Caco-2 (cell line): Measurements from ENCODE around the gene ATG4D. TPM values are rescaled to one million over a fixed set of nuclear protein-coding genes. Genes with fewer than 3 reads are reported as not detected.

Experiments used
- BruUV-seq: library from RNA; stranded (reverse); fragments of 400-500 nt; replicated peaks from 2 replicates; lab custom pipeline; 2021; lab: Mats Ljungman, UMichigan
- CTCF ChIA-PET: fragments of 300-600 bp; sonication (Branson Sonifier 250); formaldehyde crosslinking; loops from one replicate; lab custom pipeline; 2022; ENCODE audit warnings: antibody characterized with exemption; lab: Charles Lee
- POLR2A ChIA-PET: fragments of 300-600 bp; sonication (Branson Sonifier 250); formaldehyde crosslinking; loops from one replicate; lab custom pipeline; 2022; ENCODE audit warnings: antibody characterized with exemption; lab: Charles Lee
- DNase-seq, 2 experiments: peaks; one replicate each; pipeline versions ENCODE4 v3.0.0 to v3.0.0-alpha.2; 2020 to 2022
- H3K27me3 ChIP-seq: replicated peaks from 2 replicates; pipeline ENCODE4 v1.6.0; 2011; ENCODE audit warnings: low read length; ENCODE audit not compliant: control insufficient read depth, insufficient read depth
- H3K36me3 ChIP-seq: 2 replicates; pipeline ENCODE4 v1.5.1; 2011; ENCODE audit warnings: low read length; ENCODE audit not compliant: control insufficient read depth, insufficient read depth
- H3K4me1 ChIP-seq: fragments of 250-450 bp; sonication (Bioruptor Pico); 2 replicates; pipeline ENCODE4 v1.5.1; 2020; ENCODE audit warnings: mild to moderate bottlenecking
- H3K4me3 ChIP-seq: 2 replicates; pipeline ENCODE4 v1.5.1; 2011; ENCODE audit warnings: low read depth, mild to moderate bottlenecking, control low read depth, low read length
- H3K9me3 ChIP-seq: fragments of 250-450 bp; sonication (Bioruptor Pico); 2 replicates; pipeline ENCODE4 v1.5.1; 2020; ENCODE audit warnings: mild to moderate bottlenecking, moderate library complexity
- H3K27ac Mint-ChIP-seq: one replicate; pipeline ENCODE4 v1.8.0; 2022; ENCODE audit warnings: mixed read lengths; ENCODE audit not compliant: unreplicated experiment
- H3K27me3 Mint-ChIP-seq: one replicate; pipeline ENCODE4 v1.8.0; 2022; ENCODE audit warnings: mixed read lengths; ENCODE audit not compliant: insufficient read depth, unreplicated experiment
- H3K36me3 Mint-ChIP-seq: one replicate; pipeline ENCODE4 v1.8.0; 2022; ENCODE audit warnings: mild to moderate bottlenecking, mixed read lengths; ENCODE audit not compliant: insufficient read depth, unreplicated experiment
- H3K4me1 Mint-ChIP-seq: one replicate; pipeline ENCODE4 v1.8.0; 2022; ENCODE audit warnings: low read depth, mixed read lengths; ENCODE audit not compliant: unreplicated experiment
- H3K4me3 Mint-ChIP-seq: one replicate; pipeline ENCODE4 v1.8.0; 2022; ENCODE audit warnings: mild to moderate bottlenecking, moderate library complexity, mixed read lengths; ENCODE audit not compliant: unreplicated experiment
- H3K9me3 Mint-ChIP-seq: one replicate; pipeline ENCODE4 v1.8.0; 2022; ENCODE audit warnings: mixed read lengths; ENCODE audit not compliant: unreplicated experiment
- intact Hi-C: fragments of 100-400 bp; cut with micrococcal nuclease; formaldehyde crosslinking; loops from one replicate; pipeline ENCODE4 v1.10.0; 2022; ENCODE audit not compliant: unreplicated experiment
- total RNA-seq: library from RNA; stranded (reverse); gene quantifications from 2 replicates; pipeline ENCODE4 v1.2.3, GENCODE V29; 2022
- TF ChIP-seq, protein P1 (sequence below), 2 experiments: fragments of 200-600 bp in 1 of 2; IDR thresholded peaks; 1 replicate in 1 of 2; 2 replicates in 1 of 2; pipeline versions ENCODE4 v1.5.1 to v1.8.0; 2011 to 2022; ENCODE audit warnings: antibody characterized with exemption in 1 of 2, control low read depth in 1 of 2, inconsistent platforms in 1 of 2, low read depth in 1 of 2, low read length in 1 of 2, mild to moderate bottlenecking in 1 of 2, moderate library complexity in 1 of 2; ENCODE audit not compliant: insufficient read depth in 1 of 2, severe bottlenecking in 1 of 2, unreplicated experiment in 1 of 2

The ATG4D gene
- total RNA-seq, 1 experiment from 2014 or later: 34.3 TPM

DNA sequence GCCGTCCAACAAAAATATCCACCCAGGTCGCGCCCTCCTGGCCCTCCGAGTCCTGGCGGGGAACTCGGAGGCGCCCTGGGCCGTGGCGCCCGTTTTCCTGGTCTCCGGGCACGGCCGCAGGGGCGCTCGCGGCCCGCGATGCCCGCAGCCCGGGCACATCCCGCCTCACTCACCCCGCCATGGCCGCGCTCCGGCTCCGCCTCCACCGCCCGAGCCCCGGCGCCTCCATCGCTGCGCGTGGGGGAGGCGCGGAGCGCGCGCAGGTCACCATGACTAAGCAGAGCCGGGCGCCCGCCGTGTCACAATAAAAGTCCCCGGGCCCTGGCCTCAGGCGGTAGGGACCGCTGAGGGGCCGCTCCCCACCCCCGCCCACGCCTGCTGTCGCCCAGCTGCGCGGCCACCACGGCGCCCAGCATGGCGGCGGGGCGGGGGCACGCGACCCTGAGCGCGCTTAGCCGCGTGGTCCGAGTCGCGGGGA is 41.1 kb upstream of the ATG4D start:
- peak overlapping the region; percentile 84 for H3K4me3 Mint-ChIP-seq
- H3K36me3 Mint-ChIP-seq: peaks cover 33% of the 10 kb centered on the region
- H3K4me1 Mint-ChIP-seq: peaks cover 7% of the 10 kb centered on the region
- no peaks in the 10 kb centered on the region for H3K9me3 ChIP-seq
- H3K27me3 ChIP-seq: no peaks in the 10 kb centered on the region
- no peaks in the 10 kb centered on the region for H3K9me3 Mint-ChIP-seq
- intact Hi-C loops: loop anchor here (5.0 kb wide), 2 partner anchors 40 to 65 kb away; partner anchors contain the start of genes ATG4D, CDKN2D and KRI1
- BruUV-seq: no TSS peak
- no peaks in the 10 kb centered on the region for H3K27me3 Mint-ChIP-seq
- H3K4me1 ChIP-seq: peaks cover 7% of the 10 kb centered on the region
- peak overlapping the region; percentile 95 for H3K4me3 ChIP-seq
- peaks cover 4% of the 10 kb centered on the region for H3K36me3 ChIP-seq
- TF ChIP-seq, protein P1, sequence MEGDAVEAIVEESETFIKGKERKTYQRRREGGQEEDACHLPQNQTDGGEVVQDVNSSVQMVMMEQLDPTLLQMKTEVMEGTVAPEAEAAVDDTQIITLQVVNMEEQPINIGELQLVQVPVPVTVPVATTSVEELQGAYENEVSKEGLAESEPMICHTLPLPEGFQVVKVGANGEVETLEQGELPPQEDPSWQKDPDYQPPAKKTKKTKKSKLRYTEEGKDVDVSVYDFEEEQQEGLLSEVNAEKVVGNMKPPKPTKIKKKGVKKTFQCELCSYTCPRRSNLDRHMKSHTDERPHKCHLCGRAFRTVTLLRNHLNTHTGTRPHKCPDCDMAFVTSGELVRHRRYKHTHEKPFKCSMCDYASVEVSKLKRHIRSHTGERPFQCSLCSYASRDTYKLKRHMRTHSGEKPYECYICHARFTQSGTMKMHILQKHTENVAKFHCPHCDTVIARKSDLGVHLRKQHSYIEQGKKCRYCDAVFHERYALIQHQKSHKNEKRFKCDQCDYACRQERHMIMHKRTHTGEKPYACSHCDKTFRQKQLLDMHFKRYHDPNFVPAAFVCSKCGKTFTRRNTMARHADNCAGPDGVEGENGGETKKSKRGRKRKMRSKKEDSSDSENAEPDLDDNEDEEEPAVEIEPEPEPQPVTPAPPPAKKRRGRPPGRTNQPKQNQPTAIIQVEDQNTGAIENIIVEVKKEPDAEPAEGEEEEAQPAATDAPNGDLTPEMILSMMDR (IDR thresholded peaks at IDR 0.05; ENCODE audit: insufficient read depth in 1 of 2, low read depth in 1 of 2, low read length in 1 of 2, severe bottlenecking in 1 of 2, unreplicated experiment in 1 of 2): no peak
- DNase-seq: peak; percentile 95 to 96
- peak overlapping the region; percentile 79 for H3K27ac Mint-ChIP-seq
- POLR2A ChIA-PET: no interaction called here
- CTCF ChIA-PET: interaction anchor here (0.6 to 1.0 kb wide), 3 partner anchors 19 to 274 kb away, joined by 4 to 7 read pairs (median 7); no protein-coding TSS in a partner anchor

DNA sequence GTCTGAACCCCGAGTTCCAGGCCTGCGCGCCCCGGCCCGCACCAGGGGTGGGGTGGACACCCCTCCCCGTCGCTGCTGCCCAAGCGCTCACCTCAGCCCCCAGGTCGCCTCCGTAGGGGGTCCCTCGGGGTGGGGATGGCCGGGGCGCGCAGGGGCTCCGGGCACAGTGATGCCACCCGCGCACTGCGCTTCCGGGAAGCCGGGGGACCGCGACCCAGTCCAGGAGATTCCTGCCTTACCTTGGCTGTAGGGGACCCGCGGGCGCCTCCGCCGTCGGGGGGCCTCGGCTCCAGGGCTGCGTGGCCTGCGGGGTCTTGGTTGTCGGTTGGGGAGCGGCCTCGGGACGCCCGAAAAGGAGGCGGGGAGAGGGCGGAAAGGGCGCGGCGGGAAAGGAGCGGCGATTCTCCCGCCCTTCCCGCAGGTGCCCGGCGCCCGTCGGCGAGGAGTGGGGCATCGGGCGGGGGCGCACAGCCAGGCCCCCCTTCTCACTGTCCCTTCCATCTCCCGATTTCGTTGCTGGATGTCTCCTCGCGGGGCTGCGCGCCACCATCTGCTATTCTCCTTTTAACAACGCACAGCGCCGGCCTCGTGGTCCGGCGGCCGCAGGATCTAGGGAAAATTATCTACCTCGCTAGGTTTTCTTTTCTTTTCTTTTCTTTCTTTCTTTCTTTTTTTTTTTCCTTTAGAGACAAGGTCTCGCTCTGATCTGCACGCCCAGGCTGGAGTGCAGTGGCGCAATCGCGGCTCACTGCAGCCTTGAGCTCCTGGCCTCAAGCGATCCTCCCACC is 40.5 kb upstream of the ATG4D start, which contains the start of gene KEAP1:
Gene KEAP1 (minus strand): TSS at position 355 of the 788 bp plus-strand sequence. CDS start 3,323 bp downstream, outside the sequence.
- peaks cover 32% of the 10 kb centered on the region for H3K36me3 Mint-ChIP-seq
- Histone ChIP-seq H3K4me1 (peaks cover 7% of the 10 kb centered on the region), H3K27me3 (no peaks in the 10 kb centered on the region), H3K9me3 (no peaks in the 10 kb centered on the region), H3K36me3 (peaks cover 4% of the 10 kb centered on the region), H3K4me3 (peak within 1 kb of the TSS; percentile 95)
- ChIA-PET POLR2A (interaction anchor here (0.7 kb wide), 1 partner anchor 25 kb away, joined by 3 read pairs; no protein-coding TSS in a partner anchor), CTCF (interaction anchor here (0.6 to 1.0 kb wide), 7 partner anchors 20 to 376 kb away, joined by 3 to 7 read pairs (median 4); no protein-coding TSS in a partner anchor)
- TSS peak; percentile 85 for BruUV-seq
- H3K27me3 Mint-ChIP-seq: no peaks in the 10 kb centered on the region
- no peaks in the 10 kb centered on the region for H3K9me3 Mint-ChIP-seq
- TF ChIP-seq, protein P1 (IDR thresholded peaks at IDR 0.05; ENCODE audit: insufficient read depth in 1 of 2, low read depth in 1 of 2, low read length in 1 of 2, severe bottlenecking in 1 of 2, unreplicated experiment in 1 of 2): no peak
- peaks cover 7% of the 10 kb centered on the region for H3K4me1 Mint-ChIP-seq
- H3K27ac Mint-ChIP-seq: peak within 1 kb of the TSS; percentile 95
- intact Hi-C loops: loop anchor here (5.0 kb wide), 2 partner anchors 39 to 64 kb away; partner anchors contain the start of genes ATG4D, CDKN2D and KRI1
- peak; percentile 59 to 70 for DNase-seq
- peak within 1 kb of the TSS; percentile 84 for H3K4me3 Mint-ChIP-seq

DNA sequence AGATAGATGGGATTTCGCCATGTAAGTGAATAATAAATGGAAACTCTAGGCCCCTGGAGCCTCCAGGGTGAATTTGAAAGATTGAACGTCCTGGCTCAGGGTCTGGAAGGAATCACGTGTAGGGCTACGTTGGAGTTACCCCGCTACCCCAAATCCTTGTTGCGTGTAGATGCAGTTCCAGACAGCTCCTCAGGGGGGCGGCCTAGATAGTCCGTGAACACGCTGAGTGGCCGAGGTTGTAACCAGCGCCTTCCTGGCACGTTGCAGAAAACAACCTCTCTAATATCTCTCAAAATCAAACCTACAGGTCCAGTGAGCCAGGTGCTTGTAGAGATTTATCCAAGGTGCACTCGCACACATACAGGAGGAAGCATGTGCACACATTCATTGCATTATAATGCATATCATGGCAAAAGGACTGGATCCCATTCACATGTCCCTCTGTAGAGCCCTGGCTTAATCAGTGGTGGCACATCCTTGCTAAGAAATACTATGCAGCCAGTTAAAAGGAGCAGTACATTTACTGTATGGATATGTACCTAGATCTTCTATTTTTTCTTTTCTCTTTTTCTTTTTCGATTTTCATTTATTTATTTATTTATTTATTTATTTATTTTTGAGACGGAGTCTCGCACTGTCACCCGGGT is 38.0 kb upstream of the ATG4D start:
- H3K27me3 Mint-ChIP-seq: no peaks in the 10 kb centered on the region
- CTCF ChIA-PET: interaction anchor here (0.6 to 1.0 kb wide), 4 partner anchors 22 to 194 kb away, joined by 3 read pairs; no protein-coding TSS in a partner anchor
- no TSS peak for BruUV-seq
- intact Hi-C loops: no loop called here
- no peaks in the 10 kb centered on the region for H3K9me3 Mint-ChIP-seq
- POLR2A ChIA-PET: no interaction called here
- H3K27ac Mint-ChIP-seq: no peak overlapping the region
- no peaks in the 10 kb centered on the region for H3K4me1 Mint-ChIP-seq
- DNase-seq: peak; percentile 64 to 68
- peaks cover 7% of the 10 kb centered on the region for H3K36me3 Mint-ChIP-seq
- TF ChIP-seq, protein P1 (IDR thresholded peaks at IDR 0.05; ENCODE audit: insufficient read depth in 1 of 2, low read depth in 1 of 2, low read length in 1 of 2, severe bottlenecking in 1 of 2, unreplicated experiment in 1 of 2): peak; percentile 59 to 71
- H3K4me1 ChIP-seq: peaks cover 14% of the 10 kb centered on the region
- no peak overlapping the region for H3K4me3 ChIP-seq
- no peaks in the 10 kb centered on the region for H3K36me3 ChIP-seq
- no peak overlapping the region for H3K4me3 Mint-ChIP-seq
- no peaks in the 10 kb centered on the region for H3K27me3 ChIP-seq
- H3K9me3 ChIP-seq: no peaks in the 10 kb centered on the region
